GM12878 (cell line): ENCODE measurements around the gene ZNF208. TPM values are rescaled to one million over a fixed set of nuclear protein-coding genes. Genes with fewer than 3 reads are reported as not detected.
"Not testable (repeated sequence)": the region's sequence is repeated elsewhere in the genome, so short reads cannot be mapped to it uniquely, and the experiment has no call there.

Experiments used
- ATAC-seq: fragments of 200-7000 bp; cut with Tn5 transposase; 3 replicates; pipeline ENCODE4 v1.9.1; 2020; ENCODE audit warnings: mild to moderate bottlenecking, moderate library complexity
- BruUV-seq: library from RNA; stranded (reverse); fragments of 400-500 nt; replicated peaks from 2 replicates; lab custom pipeline; 2021; lab: Mats Ljungman, UMichigan
- CTCF ChIA-PET: fragments of 300-600 bp; sonication (Branson Sonifier 250); formaldehyde crosslinking; extraction: SDS; loops from one replicate; lab custom pipeline; 2021; ENCODE audit warnings: inconsistent platforms; lab: Yijun Ruan, JAX
- POLR2A ChIA-PET: fragments of 350-600 bp; formaldehyde crosslinking; extraction: SDS; loops from one replicate; lab custom pipeline; 2021; ENCODE audit warnings: inconsistent platforms; lab: Charles Lee
- RAD21 ChIA-PET: fragments of 300-600 bp; sonication (Branson Sonifier 250); formaldehyde crosslinking; loops from one replicate; lab custom pipeline; 2023; ENCODE audit warnings: antibody characterized with exemption; ENCODE audit not compliant: unreplicated experiment; lab: Charles Lee
- SMC1A ChIA-PET: fragments of 300-600 bp; sonication (Branson Sonifier 250); formaldehyde crosslinking; loops from one replicate; lab custom pipeline; 2023; ENCODE audit not compliant: unreplicated experiment, uncharacterized antibody; lab: Charles Lee
- DNase-seq: peaks from one replicate; pipeline ENCODE4 v3.0.0-alpha.2; 2011; ENCODE audit warnings: low read depth, low spot score
- FAIRE-seq: peaks from 3 replicates; lab custom pipeline; 2011; peaks lifted over from hg19 to GRCh38; lab: Jason Lieb, UNC
- H2AFZ ChIP-seq: 2 replicates; pipeline ENCODE4 v1.6.0; 2011; ENCODE audit warnings: low read depth, low read length, control low read depth; ENCODE audit not compliant: control insufficient read depth
- H3K27ac ChIP-seq: 2 replicates; pipeline ENCODE4 v1.5.1; 2011; ENCODE audit warnings: control low read depth; ENCODE audit not compliant: control insufficient read depth, insufficient read depth
- H3K27me3 ChIP-seq, 2 experiments: replicated peaks in 1 of 2; 2 replicates each; pipeline versions ENCODE4 v1.6.0 to v1.6.1; 2011; ENCODE audit warnings: low read length in 1 of 2; ENCODE audit not compliant: control insufficient read depth in 2 of 2, insufficient read depth in 2 of 2
- H3K36me3 ChIP-seq, 2 experiments: 2 replicates each; pipeline ENCODE4 v1.5.1; 2011; ENCODE audit warnings: low read length in 1 of 2; ENCODE audit not compliant: control insufficient read depth in 2 of 2, insufficient read depth in 2 of 2
- H3K4me1 ChIP-seq: 2 replicates; pipeline ENCODE4 v1.6.1; 2011; ENCODE audit warnings: mild to moderate bottlenecking, low read length, moderate library complexity, mixed read lengths; ENCODE audit not compliant: control insufficient read depth, insufficient read depth
- H3K4me2 ChIP-seq: 2 replicates; pipeline ENCODE4 v1.6.0; 2011; ENCODE audit warnings: control low read depth; ENCODE audit not compliant: control insufficient read depth, insufficient read depth
- H3K4me3 ChIP-seq: fragments of 200-600 bp; sonication (generic); 2 replicates; pipeline ENCODE4 v1.5.1; 2016
- H3K79me2 ChIP-seq: 2 replicates; pipeline ENCODE4 v1.6.0; 2011; ENCODE audit warnings: low read length; ENCODE audit not compliant: control insufficient read depth, insufficient read depth
- H3K9ac ChIP-seq: 2 replicates; pipeline ENCODE4 v1.8.0; 2011; ENCODE audit warnings: low read length, control low read depth, mixed read lengths; ENCODE audit not compliant: control insufficient read depth, insufficient read depth
- H3K9me3 ChIP-seq: replicated peaks from 3 replicates; pipeline ENCODE4 v1.5.1; 2011; ENCODE audit warnings: mild to moderate bottlenecking, low read length; ENCODE audit not compliant: control insufficient read depth, insufficient read depth
- H4K20me1 ChIP-seq: 2 replicates; pipeline ENCODE4 v1.6.0; 2011; ENCODE audit not compliant: control insufficient read depth, insufficient read depth
- CHD2 ChIP-seq: IDR thresholded peaks from 2 replicates; pipeline ENCODE4 v1.6.1; 2011; ENCODE audit warnings: low read depth, low read length, improper control_type of control experiment, borderline replicate concordance
- GABPA ChIP-seq: IDR thresholded peaks from 2 replicates; pipeline ENCODE4 v1.6.1; 2014; ENCODE audit warnings: antibody characterized with exemption, low read depth, mild to moderate bottlenecking, inconsistent platforms
- HCFC1 ChIP-seq: fragments of 150-350 bp; IDR thresholded peaks from 2 replicates; pipeline ENCODE4 v1.6.1; 2014; ENCODE audit warnings: low read length
- KLF5 ChIP-seq: fragments of 450-650 bp; IDR thresholded peaks from 2 replicates; pipeline ENCODE4 v1.6.1; 2014; ENCODE audit warnings: mild to moderate bottlenecking; ENCODE audit not compliant: partially characterized antibody
- MEF2A ChIP-seq: IDR thresholded peaks from 2 replicates; pipeline ENCODE4 v1.6.1; 2011; ENCODE audit warnings: low read depth, mild to moderate bottlenecking, low read length, moderate library complexity; ENCODE audit not compliant: insufficient read depth
- MYC ChIP-seq: IDR thresholded peaks from 2 replicates; pipeline ENCODE4 v1.6.1; 2011; ENCODE audit warnings: mild to moderate bottlenecking, low read length, moderate library complexity, inconsistent platforms; ENCODE audit not compliant: insufficient read depth, insufficient replicate concordance, insufficient read length, severe bottlenecking
- NR2C2 ChIP-seq: IDR thresholded peaks from 2 replicates; pipeline ENCODE4 v1.6.1; 2011; ENCODE audit warnings: borderline replicate concordance, low read depth; ENCODE audit not compliant: control insufficient read depth, insufficient read length
- PML ChIP-seq: IDR thresholded peaks from 2 replicates; pipeline ENCODE4 v1.6.1; 2012; ENCODE audit warnings: low read length, inconsistent platforms
- RUNX3 ChIP-seq: IDR thresholded peaks from 2 replicates; pipeline ENCODE4 v1.6.1; 2012; ENCODE audit warnings: low read length, inconsistent platforms
- SMARCA5 ChIP-seq: fragments of 450-650 bp; IDR thresholded peaks from 2 replicates; pipeline ENCODE4 v1.6.1; 2017; ENCODE audit warnings: mild to moderate bottlenecking
- ZBTB40 ChIP-seq: fragments of 450-650 bp; IDR thresholded peaks from 2 replicates; pipeline ENCODE4 v1.6.1; 2016; ENCODE audit warnings: mild to moderate bottlenecking, moderate library complexity, borderline replicate concordance
- WGBS: methylation state at CpG from one replicate; pipeline ENCODE4 v1.1.6; 2016; ENCODE audit warnings: low lambda C conversion rate; ENCODE audit not compliant: insufficient replicate concordance, insufficient coverage; ENCODE audit errors: missing lambda C conversion rate; 5-methylcytosine and 5-hydroxymethylcytosine counted together
- in situ Hi-C: fragments of 300-500 bp; cut with MboI; formaldehyde crosslinking; loops from 9 replicates; pipeline ENCODE4 v1.14.3; 2018; ENCODE audit warnings: mixed read lengths
- intact Hi-C: fragments of 100-400 bp; cut with micrococcal nuclease; formaldehyde crosslinking; loops from one replicate; pipeline ENCODE4 v1.14.2; 2022; ENCODE audit not compliant: unreplicated experiment
- polyA plus RNA-seq, 11 experiments: library from polyadenylated mRNA; depleted of rRNA in 4 of 11; unstranded in 6 of 11; stranded (reverse) in 5 of 11; fragments of >200 nt; fragmentation: Nextera tagmentation in 4 of 11; fragmentation: Illumina TruSeq in 1 of 11; extraction: Ambion mirVana in 4 of 11; extraction: Trizol in 1 of 11; gene quantifications; 1 replicate in 1 of 11; 2 replicates in 10 of 11; pipeline versions ENCODE4 v1.2.1 to v1.2.3, GENCODE V29; 2011 to 2016; ENCODE audit warnings: inconsistent platforms in 2 of 11, missing spikeins in 2 of 11, low read depth in 1 of 11
- total RNA-seq, 4 experiments: library from RNA; depleted of rRNA in 3 of 4; stranded (reverse); fragments of >200 nt in 3 of 4; fragmentation: Illumina TruSeq in 1 of 4; extraction: Trizol in 1 of 4; gene quantifications; 2 replicates each; pipeline versions ENCODE4 v1.2.1 to v1.2.3, GENCODE V29; 2013 to 2021

The ZNF208 gene
- total and polyA plus RNA-seq, 10 of the 15 experiments (the other 5 are each of a cell fraction or from before 2014, with no cell fraction given): 0.10 TPM; not detected in 9

- intact Hi-C loops (no loop called here), in situ Hi-C loops (no loop called here)
- no peaks in the 10 kb centered on the region for H3K27me3 ChIP-seq
- POLR2A ChIA-PET: no interaction called here
- H3K4me2 ChIP-seq: no peak overlapping the region
- no peak for ATAC-seq
- FAIRE-seq: no peak
- TF ChIP-seq MEF2A (no peak), KLF5 (no peak), PML (no peak), MYC (no peak), NR2C2 (no peak), SMARCA5 (no peak), CHD2 (no peak), RUNX3 (no peak), HCFC1 (no peak), ZBTB40 (no peak), GABPA (no peak)
- SMC1A ChIA-PET: no interaction called here
- H3K9ac ChIP-seq: no peak overlapping the region
- H3K4me1 ChIP-seq: no peaks in the 10 kb centered on the region
- H2AFZ ChIP-seq: no peak overlapping the region
- RAD21 ChIA-PET: no interaction called here
- no peak overlapping the region for H3K27ac ChIP-seq
- H3K36me3 ChIP-seq: no peaks in the 10 kb centered on the region
- H3K79me2 ChIP-seq: no peaks in the 10 kb centered on the region
- no peak for DNase-seq
- no TSS peak for BruUV-seq
- H4K20me1 ChIP-seq: no peaks in the 10 kb centered on the region
- no peaks in the 10 kb centered on the region; the same call in 2 of the 3 replicates for H3K9me3 ChIP-seq
- CTCF ChIA-PET: no interaction called here
- no peak overlapping the region for H3K4me3 ChIP-seq
Measured at GRCh38 chr19:22026687-22027086, 15.9 kb upstream of the ZNF208 start.

- H4K20me1 ChIP-seq, H2AFZ ChIP-seq, H3K79me2 ChIP-seq, H3K36me3 ChIP-seq, POLR2A ChIA-PET, ATAC-seq, FAIRE-seq, intact Hi-C loops, H3K27ac ChIP-seq, H3K9me3 ChIP-seq, H3K4me1 ChIP-seq, RAD21 ChIA-PET, H3K9ac ChIP-seq, H3K4me2 ChIP-seq, H3K27me3 ChIP-seq, H3K4me3 ChIP-seq, DNase-seq, SMC1A ChIA-PET, in situ Hi-C loops, BruUV-seq, CTCF ChIA-PET: not testable (repeated sequence)
- 41% methylated on average over 1 of the region's 1 CpG for WGBS
Measured at GRCh38 chr19:22025539-22025938, 14.8 kb upstream of the ZNF208 start.
